ENCODE results near the gene SLC35E2B.

DNA sequence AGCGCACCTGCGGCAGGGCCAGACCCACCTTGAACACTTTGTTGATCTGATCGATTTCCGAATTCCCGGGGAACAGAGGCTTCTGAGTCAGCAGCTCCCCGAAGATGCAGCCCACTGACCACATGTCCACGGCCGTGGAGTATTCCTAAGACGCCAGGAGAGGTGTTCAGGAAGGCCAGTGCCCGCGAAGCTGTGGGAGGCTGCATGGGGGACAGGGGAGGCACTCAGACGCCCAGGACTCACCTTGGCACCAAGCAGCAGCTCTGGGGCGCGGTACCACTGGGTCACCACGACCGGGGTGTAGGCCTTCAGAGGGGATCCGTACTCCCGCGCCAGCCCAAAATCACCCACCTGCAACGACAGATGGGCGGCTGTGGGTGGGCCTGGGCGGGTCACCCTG is 11.2 kb upstream of the SLC35E2B start:
- TF ChIP-seq EZH2 (IDR thresholded peaks at IDR 0.05) (no peak), POLR2AphosphoS5 (IDR thresholded peaks at IDR 0.05; ENCODE audit: borderline replicate concordance, low read depth, low read length) (no peak), FOXP2 (optimal IDR thresholded peaks at IDR 0.05; ENCODE audit: control extremely low read depth, extremely low read length, insufficient read depth) (no peak)

Measured in SK-N-MC (cell line).